Hippocampal formation (tissue), 2 donors: Measurements from ENCODE around the gene BDNF.
A peak's percentile ranks its signal among the peaks of the same experiment; 100 is the strongest.
"Not testable (repeated sequence)": the region's sequence is repeated elsewhere in the genome, so short reads cannot be mapped to it uniquely, and the experiment has no call there.

ENCODE experiments used
- DNase-seq, 2 donors: peaks; one replicate each; lab custom pipeline; 2025; lab: John Stamatoyannopoulos, UW

The BDNF gene

GRCh38 chr11:27700351-27701301 lies at the start of gene BDNF:
Gene BDNF (minus strand): TSS chr11:27700455. CDS start chr11:27658564, 41,891 bp downstream.
- no peak for DNase-seq

GRCh38 chr11:27740362-27741013 lies 40.2 kb upstream of the BDNF start:
- DNase-seq: no peak

GRCh38 chr11:27735281-27735680 lies 35.0 kb upstream of the BDNF start:
- no peak for DNase-seq

- DNase-seq: not testable (repeated sequence)
Measured at GRCh38 chr11:27731803-27732202, 31.5 kb upstream of the BDNF start.

- no peak for DNase-seq
Measured at GRCh38 chr11:27726981-27727380, 26.7 kb upstream of the BDNF start.

GRCh38 chr11:27723687-27724086 lies 23.4 kb upstream of the BDNF start:
- no peak for DNase-seq

GRCh38 chr11:27722953-27723344 lies 22.7 kb upstream of the BDNF start:
- DNase-seq: no peak

GRCh38 chr11:27722117-27722952 lies 22.1 kb upstream of the BDNF start:
- DNase-seq: no peak

- DNase-seq: no peak
Measured at GRCh38 chr11:27721264-27722116, 21.2 kb upstream of the BDNF start.

- DNase-seq: no peak
Measured at GRCh38 chr11:27720277-27720830, 20.1 kb upstream of the BDNF start.

GRCh38 chr11:27719546-27719925 lies 19.3 kb upstream of the BDNF start:
- no peak for DNase-seq

- DNase-seq: no peak
Measured at GRCh38 chr11:27718863-27719545, 18.7 kb upstream of the BDNF start.

- DNase-seq: peak; percentile 8 to 48
Measured at GRCh38 chr11:27718346-27718862, 18.1 kb upstream of the BDNF start.

GRCh38 chr11:27717801-27718229 lies 17.6 kb upstream of the BDNF start:
- no peak for DNase-seq

- DNase-seq: no peak
Measured at GRCh38 chr11:27717377-27717776, 17.1 kb upstream of the BDNF start.

GRCh38 chr11:27716835-27717234 lies 16.6 kb upstream of the BDNF start:
- no peak for DNase-seq

- no peak for DNase-seq
Measured at GRCh38 chr11:27716216-27716615, 16.0 kb upstream of the BDNF start.

- DNase-seq: no peak
Measured at GRCh38 chr11:27711725-27712124, 11.5 kb upstream of the BDNF start.

GRCh38 chr11:27710536-27710935 lies 10.3 kb upstream of the BDNF start:
- DNase-seq: no peak

GRCh38 chr11:27707676-27708075 lies 7.4 kb upstream of the BDNF start:
- no peak for DNase-seq
